ENCODE measurements around the gene TEC. TPM values are rescaled to one million over a fixed set of nuclear protein-coding genes. Genes with fewer than 3 reads are reported as not detected.
"Not testable (repeated sequence)": the region's sequence is repeated elsewhere in the genome, so short reads cannot be mapped to it uniquely, and the experiment has no call there.

The TEC gene
- total RNA-seq, 1 donor from 2014 or later, result 1.8 TPM

GRCh38 chr4:48188390-48188789 is 81.2 kb downstream of the TEC start:
- Mint-ChIP-seq H3K36me3 (no peaks in the 10 kb centered on the region), H3K27ac (no peak overlapping the region), H3K27me3 (no peaks in the 10 kb centered on the region), H3K4me1 (ENCODE audit: unreplicated experiment) (peaks cover 5% of the 10 kb centered on the region), H3K4me3 (no peak overlapping the region), H3K9me3 (no peaks in the 10 kb centered on the region)
- no peak for DNase-seq (ENCODE audit: extremely low spot score, unreplicated experiment)
- no peak for TF ChIP-seq CTCF (conservative IDR thresholded peaks at IDR 0.05)

- Mint-ChIP-seq H3K27ac (peak overlapping the region; percentile 39), H3K27me3 (no peaks in the 10 kb centered on the region), H3K4me3 (no peak overlapping the region), H3K9me3 (no peaks in the 10 kb centered on the region), H3K36me3 (no peaks in the 10 kb centered on the region), H3K4me1 (ENCODE audit: unreplicated experiment) (peaks cover 5% of the 10 kb centered on the region)
- TF ChIP-seq CTCF (conservative IDR thresholded peaks at IDR 0.05), result no peak
- DNase-seq (ENCODE audit: extremely low spot score, unreplicated experiment), result no peak
Measured at GRCh38 chr4:48187813-48188212, 81.8 kb downstream of the TEC start.

GRCh38 chr4:48187066-48187465 is 82.6 kb downstream of the TEC start:
- not testable (repeated sequence) for H3K27ac Mint-ChIP-seq; H3K4me1 Mint-ChIP-seq (ENCODE audit: unreplicated experiment); DNase-seq (ENCODE audit: extremely low spot score, unreplicated experiment); H3K4me3 Mint-ChIP-seq; H3K9me3 Mint-ChIP-seq; H3K36me3 Mint-ChIP-seq; H3K27me3 Mint-ChIP-seq

- H3K4me3 Mint-ChIP-seq; H3K36me3 Mint-ChIP-seq; DNase-seq (ENCODE audit: extremely low spot score, unreplicated experiment); H3K27me3 Mint-ChIP-seq; H3K4me1 Mint-ChIP-seq (ENCODE audit: unreplicated experiment); H3K27ac Mint-ChIP-seq; H3K9me3 Mint-ChIP-seq: not testable (repeated sequence)
Measured at GRCh38 chr4:48186394-48186793, 83.2 kb downstream of the TEC start.

- Mint-ChIP-seq H3K9me3 (no peaks in the 10 kb centered on the region), H3K27ac (no peak overlapping the region), H3K4me1 (ENCODE audit: unreplicated experiment) (peaks cover 5% of the 10 kb centered on the region), H3K4me3 (no peak overlapping the region), H3K36me3 (no peaks in the 10 kb centered on the region), H3K27me3 (no peaks in the 10 kb centered on the region)
- no peak for DNase-seq (ENCODE audit: extremely low spot score, unreplicated experiment)
- no peak for TF ChIP-seq CTCF (conservative IDR thresholded peaks at IDR 0.05)
Measured at GRCh38 chr4:48184882-48185281, 84.8 kb downstream of the TEC start.

- DNase-seq (ENCODE audit: extremely low spot score, unreplicated experiment), result no peak
- Mint-ChIP-seq H3K27ac (no peak overlapping the region), H3K27me3 (no peaks in the 10 kb centered on the region), H3K36me3 (no peaks in the 10 kb centered on the region), H3K4me3 (no peak overlapping the region), H3K9me3 (no peaks in the 10 kb centered on the region), H3K4me1 (ENCODE audit: unreplicated experiment) (peaks cover 5% of the 10 kb centered on the region)
- no peak for TF ChIP-seq CTCF (conservative IDR thresholded peaks at IDR 0.05)
Measured at GRCh38 chr4:48180234-48180633, 89.4 kb downstream of the TEC start.

GRCh38 chr4:48178931-48179330 is 90.7 kb downstream of the TEC start:
- no peak for DNase-seq (ENCODE audit: extremely low spot score, unreplicated experiment)
- Mint-ChIP-seq H3K9me3 (no peaks in the 10 kb centered on the region), H3K4me1 (ENCODE audit: unreplicated experiment) (no peaks in the 10 kb centered on the region), H3K27me3 (no peaks in the 10 kb centered on the region), H3K27ac (no peak overlapping the region), H3K4me3 (no peak overlapping the region), H3K36me3 (no peaks in the 10 kb centered on the region)
- no peak for TF ChIP-seq CTCF (conservative IDR thresholded peaks at IDR 0.05)

Measured in type B pancreatic cell (in vitro differentiated cells).